Esophagus squamous epithelium (tissue), 4 donors: ENCODE measurements around the gene SEMA5A.

Source experiments
- POLR2A ChIP-seq, 4 donors: fragments of 450-650 bp; IDR thresholded peaks; one replicate each; pipeline ENCODE4 v1.6.1; 2017; ENCODE audit warnings: antibody characterized with exemption in 4 of 4, mild to moderate bottlenecking in 4 of 4, moderate library complexity in 3 of 4
- TF ChIP-seq, protein P1 (sequence below), 6 experiments: fragments of 450-650 bp in 4 of 6; fragments of 200-600 bp in 2 of 6; sonication (generic) in 2 of 6; IDR thresholded peaks; one replicate each; pipeline ENCODE4 v1.5.1; 2016 to 2019; ENCODE audit warnings: antibody characterized with exemption in 6 of 6, mild to moderate bottlenecking in 4 of 6, moderate library complexity in 4 of 6

DNA sequence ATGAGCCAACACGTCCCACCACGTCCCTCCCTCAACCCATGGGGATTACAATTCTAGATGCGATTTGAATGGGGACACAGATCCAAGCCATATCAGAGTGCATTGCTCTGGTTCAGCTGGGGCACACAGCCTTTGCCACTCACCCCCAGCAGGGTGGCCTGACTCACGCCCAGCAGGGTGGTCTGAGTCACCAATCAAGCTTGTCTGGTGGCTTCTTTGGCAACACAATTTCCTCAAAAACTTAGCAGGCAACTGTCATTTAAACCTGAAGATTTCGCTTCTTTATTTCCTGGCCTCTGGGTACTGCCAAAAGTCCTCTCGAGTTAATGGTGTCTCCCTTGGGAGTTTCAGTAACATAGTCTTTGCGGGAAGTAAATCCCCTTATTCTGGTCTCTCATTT lies 16.3 kb upstream of the SEMA5A start:
- TF ChIP-seq POLR2A (IDR thresholded peaks at IDR 0.05) = no peak
- TF ChIP-seq, protein P1, sequence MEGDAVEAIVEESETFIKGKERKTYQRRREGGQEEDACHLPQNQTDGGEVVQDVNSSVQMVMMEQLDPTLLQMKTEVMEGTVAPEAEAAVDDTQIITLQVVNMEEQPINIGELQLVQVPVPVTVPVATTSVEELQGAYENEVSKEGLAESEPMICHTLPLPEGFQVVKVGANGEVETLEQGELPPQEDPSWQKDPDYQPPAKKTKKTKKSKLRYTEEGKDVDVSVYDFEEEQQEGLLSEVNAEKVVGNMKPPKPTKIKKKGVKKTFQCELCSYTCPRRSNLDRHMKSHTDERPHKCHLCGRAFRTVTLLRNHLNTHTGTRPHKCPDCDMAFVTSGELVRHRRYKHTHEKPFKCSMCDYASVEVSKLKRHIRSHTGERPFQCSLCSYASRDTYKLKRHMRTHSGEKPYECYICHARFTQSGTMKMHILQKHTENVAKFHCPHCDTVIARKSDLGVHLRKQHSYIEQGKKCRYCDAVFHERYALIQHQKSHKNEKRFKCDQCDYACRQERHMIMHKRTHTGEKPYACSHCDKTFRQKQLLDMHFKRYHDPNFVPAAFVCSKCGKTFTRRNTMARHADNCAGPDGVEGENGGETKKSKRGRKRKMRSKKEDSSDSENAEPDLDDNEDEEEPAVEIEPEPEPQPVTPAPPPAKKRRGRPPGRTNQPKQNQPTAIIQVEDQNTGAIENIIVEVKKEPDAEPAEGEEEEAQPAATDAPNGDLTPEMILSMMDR (IDR thresholded peaks at IDR 0.05) = peak in 1 of 6 experiments; percentile 12
